CD4-positive, alpha-beta T cell (primary cell): ENCODE data around the gene SLC46A3. TPM values are rescaled to one million over a fixed set of nuclear protein-coding genes. Genes with fewer than 3 reads are reported as not detected.
A peak's percentile ranks its signal among the peaks of the same experiment; 100 is the strongest.

Experiments used
- ATAC-seq: fragments of 200-7000 bp; cut with Tn5 transposase; one replicate; pipeline ENCODE4 v1.10.0; 2022; ENCODE audit warnings: mild to moderate bottlenecking; ENCODE audit not compliant: poor library complexity
- CTCF ChIA-PET: fragments of 350-600 bp; sonication (Branson Sonifier 250); formaldehyde crosslinking; loops from one replicate; lab custom pipeline; 2021; ENCODE audit warnings: antibody characterized with exemption, inconsistent platforms; lab: Charles Lee
- POLR2A ChIA-PET: fragments of 350-600 bp; sonication (Branson Sonifier 250); formaldehyde crosslinking; loops from one replicate; lab custom pipeline; 2021; ENCODE audit warnings: antibody characterized with exemption, inconsistent platforms; lab: Charles Lee
- DNase-seq, 14 experiments: peaks; one replicate each; pipeline ENCODE4 v3.0.0-alpha.2; 2013 to 2020; ENCODE audit warnings: mixed read lengths in 2 of 14
- H3K27ac ChIP-seq, 2 donors: one replicate each; pipeline versions ENCODE4 v1.5.1 to v1.7.0; 2013; ENCODE audit warnings: low read length in 2 of 2, low read depth in 1 of 2, mild to moderate bottlenecking in 1 of 2
- H3K27me3 ChIP-seq, 2 experiments: 1 replicate in 1 of 2; 2 replicates in 1 of 2; pipeline versions ENCODE4 v1.6.1 to v1.7.0; 2013; ENCODE audit warnings: low read length in 2 of 2, control low read depth in 1 of 2, mild to moderate bottlenecking in 1 of 2, moderate library complexity in 1 of 2; ENCODE audit not compliant: insufficient read depth in 2 of 2, control insufficient read depth in 1 of 2
- H3K36me3 ChIP-seq: one replicate; pipeline ENCODE4 v1.6.1; 2013; ENCODE audit warnings: low read length, control low read depth; ENCODE audit not compliant: insufficient read depth
- H3K4me1 ChIP-seq: one replicate; pipeline ENCODE4 v1.6.1; 2013; ENCODE audit warnings: low read length, control low read depth; ENCODE audit not compliant: insufficient read depth
- H3K4me3 ChIP-seq: one replicate; pipeline ENCODE4 v1.5.1; 2013; ENCODE audit warnings: mild to moderate bottlenecking, low read length, moderate library complexity
- H3K9me3 ChIP-seq, 2 experiments: 1 replicate in 1 of 2; 2 replicates in 1 of 2; pipeline versions ENCODE4 v1.6.1 to v1.7.0; 2013; ENCODE audit warnings: low read length in 2 of 2, mild to moderate bottlenecking in 2 of 2, control low read depth in 1 of 2, moderate library complexity in 1 of 2; ENCODE audit not compliant: control insufficient read depth in 1 of 2, insufficient read depth in 1 of 2
- H3K27ac Mint-ChIP-seq: one replicate; pipeline ENCODE4 v1.8.0; 2020; ENCODE audit warnings: mixed read lengths
- H3K27me3 Mint-ChIP-seq: one replicate; pipeline ENCODE4 v1.8.0; 2021; ENCODE audit warnings: mixed read lengths
- H3K36me3 Mint-ChIP-seq: one replicate; pipeline ENCODE4 v1.8.0; 2021; ENCODE audit warnings: low read depth, mixed read lengths
- H3K4me1 Mint-ChIP-seq: one replicate; pipeline ENCODE4 v1.8.0; 2021; ENCODE audit warnings: low read depth, mixed read lengths
- H3K4me3 Mint-ChIP-seq: one replicate; pipeline ENCODE4 v1.8.0; 2020; ENCODE audit warnings: mild to moderate bottlenecking, mixed read lengths
- H3K9me3 Mint-ChIP-seq: one replicate; pipeline ENCODE4 v1.8.0; 2020; ENCODE audit warnings: mixed read lengths
- intact Hi-C, 2 experiments: fragments of 100-400 bp; cut with DNase I in 1 of 2; cut with micrococcal nuclease in 1 of 2; formaldehyde crosslinking; loops; one replicate each; pipeline versions ENCODE4 v1.15.1 to v1.9.0; 2023 to 2025; cut with DNase I, micrococcal nuclease
- total RNA-seq, 174 experiments: library from RNA in 2 of 174; stranded (reverse) in 2 of 174; gene quantifications; one replicate each; pipeline ENCODE4 v1.2.3 and lab custom pipeline; 2021 to 2026
- TF ChIP-seq, protein P1 (sequence below): fragments of 200-600 bp; IDR thresholded peaks from one replicate; pipeline ENCODE4 v1.8.0; 2022; ENCODE audit warnings: antibody characterized with exemption, mild to moderate bottlenecking

SLC46A3 gene
- total RNA-seq, 2 experiments from 2014 or later: 6.3 to 7.4 TPM

DNA sequence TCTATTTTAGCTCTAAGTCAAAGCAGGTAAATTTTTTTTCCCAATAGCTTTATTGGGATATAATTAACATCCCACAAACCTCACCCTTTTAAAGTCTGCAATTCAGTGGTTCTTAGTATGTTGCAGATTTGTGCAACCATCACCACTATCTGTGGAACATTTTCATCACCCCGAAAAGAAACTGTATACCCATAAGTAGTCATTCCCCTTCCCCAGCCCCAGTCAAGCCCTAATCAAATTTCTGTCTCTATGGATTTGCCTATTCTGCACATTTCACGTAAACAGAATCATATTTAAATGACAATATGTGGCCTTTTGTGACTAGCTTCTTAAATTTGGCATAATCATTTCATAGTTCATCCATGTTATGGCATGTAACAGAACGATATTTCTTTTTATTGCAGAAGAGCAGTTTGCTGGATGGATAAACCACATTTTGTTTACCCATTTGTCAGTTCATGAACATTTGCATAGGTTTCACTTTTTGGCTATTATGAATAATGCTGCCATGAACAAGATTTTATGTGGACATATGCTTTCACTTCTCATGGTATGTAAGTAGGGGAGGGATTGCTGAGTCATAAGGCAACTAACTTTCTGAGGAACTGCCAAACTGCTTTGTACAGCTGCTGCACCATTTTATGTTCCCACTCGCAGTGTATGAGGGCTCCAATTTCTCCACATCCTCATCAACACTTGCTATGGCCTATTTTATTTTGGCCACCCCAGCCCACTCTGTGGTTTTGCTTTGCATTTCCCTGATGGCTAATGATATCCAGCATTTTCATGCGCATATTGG lies 10.9 kb downstream of the SLC46A3 start:
- no peak overlapping the region for H3K4me3 Mint-ChIP-seq
- peak in 3 of 14 experiments; percentile 31 to 51 (median 48) for DNase-seq
- H3K9me3 Mint-ChIP-seq: no peaks in the 10 kb centered on the region
- H3K27me3 Mint-ChIP-seq: no peaks in the 10 kb centered on the region
- CTCF ChIA-PET: no interaction called here
- POLR2A ChIA-PET: interaction anchor here (0.9 kb wide), 1 partner anchor 11 kb away, joined by 4 read pairs; the partner anchor contains the start of gene SLC46A3
- Histone ChIP-seq H3K36me3 (peaks cover 40% of the 10 kb centered on the region), H3K9me3 (no peaks in the 10 kb centered on the region), H3K4me3 (no peak overlapping the region), H3K4me1 (no peaks in the 10 kb centered on the region), H3K27ac (no peak overlapping the region), H3K27me3 (no peaks in the 10 kb centered on the region)
- H3K4me1 Mint-ChIP-seq: no peaks in the 10 kb centered on the region
- intact Hi-C loops: no loop called here
- TF ChIP-seq, protein P1, sequence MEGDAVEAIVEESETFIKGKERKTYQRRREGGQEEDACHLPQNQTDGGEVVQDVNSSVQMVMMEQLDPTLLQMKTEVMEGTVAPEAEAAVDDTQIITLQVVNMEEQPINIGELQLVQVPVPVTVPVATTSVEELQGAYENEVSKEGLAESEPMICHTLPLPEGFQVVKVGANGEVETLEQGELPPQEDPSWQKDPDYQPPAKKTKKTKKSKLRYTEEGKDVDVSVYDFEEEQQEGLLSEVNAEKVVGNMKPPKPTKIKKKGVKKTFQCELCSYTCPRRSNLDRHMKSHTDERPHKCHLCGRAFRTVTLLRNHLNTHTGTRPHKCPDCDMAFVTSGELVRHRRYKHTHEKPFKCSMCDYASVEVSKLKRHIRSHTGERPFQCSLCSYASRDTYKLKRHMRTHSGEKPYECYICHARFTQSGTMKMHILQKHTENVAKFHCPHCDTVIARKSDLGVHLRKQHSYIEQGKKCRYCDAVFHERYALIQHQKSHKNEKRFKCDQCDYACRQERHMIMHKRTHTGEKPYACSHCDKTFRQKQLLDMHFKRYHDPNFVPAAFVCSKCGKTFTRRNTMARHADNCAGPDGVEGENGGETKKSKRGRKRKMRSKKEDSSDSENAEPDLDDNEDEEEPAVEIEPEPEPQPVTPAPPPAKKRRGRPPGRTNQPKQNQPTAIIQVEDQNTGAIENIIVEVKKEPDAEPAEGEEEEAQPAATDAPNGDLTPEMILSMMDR: no peak
- peaks cover 88% of the 10 kb centered on the region for H3K36me3 Mint-ChIP-seq
- ATAC-seq: no peak
- no peak overlapping the region for H3K27ac Mint-ChIP-seq

DNA sequence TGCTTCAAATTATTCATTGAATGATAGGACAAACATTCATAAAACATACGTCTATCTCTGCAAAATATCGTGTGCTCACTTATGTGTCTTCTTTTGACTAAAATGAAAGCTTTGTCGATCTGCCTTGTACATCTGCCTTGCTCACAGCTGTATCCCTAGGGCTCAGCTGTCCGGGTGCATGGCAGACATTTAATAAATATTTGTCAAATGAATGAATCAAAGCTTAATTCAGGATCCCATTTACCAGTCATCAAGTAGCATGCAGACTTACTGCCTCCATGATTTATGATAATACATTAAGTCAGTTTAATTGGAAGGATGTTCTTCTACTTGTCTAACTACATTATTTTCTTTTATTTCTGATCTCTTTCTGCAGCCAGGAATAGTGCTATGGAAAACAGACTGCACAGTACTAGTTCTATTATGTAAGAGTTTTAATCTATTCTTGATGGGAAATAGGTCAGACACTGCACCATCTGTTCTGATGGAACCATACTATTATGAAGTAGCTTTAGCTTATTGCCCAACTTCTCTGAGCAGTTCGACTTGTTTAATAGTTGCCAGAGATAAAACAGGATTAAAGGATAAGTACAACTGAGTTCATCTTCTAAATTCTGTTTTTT lies 13.2 kb downstream of the SLC46A3 start:
- Histone ChIP-seq H3K27me3 (no peaks in the 10 kb centered on the region), H3K27ac (no peak overlapping the region), H3K36me3 (peaks cover 52% of the 10 kb centered on the region), H3K4me1 (no peaks in the 10 kb centered on the region), H3K4me3 (no peak overlapping the region), H3K9me3 (no peaks in the 10 kb centered on the region)
- H3K9me3 Mint-ChIP-seq: no peaks in the 10 kb centered on the region
- ChIA-PET CTCF (no interaction called here), POLR2A (no interaction called here)
- TF ChIP-seq, protein P1: no peak
- no peaks in the 10 kb centered on the region for H3K27me3 Mint-ChIP-seq
- H3K36me3 Mint-ChIP-seq: peaks cover 92% of the 10 kb centered on the region
- ATAC-seq (no peak), DNase-seq (no peak)
- H3K4me3 Mint-ChIP-seq: no peak overlapping the region
- H3K4me1 Mint-ChIP-seq: no peaks in the 10 kb centered on the region
- intact Hi-C loops: no loop called here
- no peak overlapping the region for H3K27ac Mint-ChIP-seq

DNA sequence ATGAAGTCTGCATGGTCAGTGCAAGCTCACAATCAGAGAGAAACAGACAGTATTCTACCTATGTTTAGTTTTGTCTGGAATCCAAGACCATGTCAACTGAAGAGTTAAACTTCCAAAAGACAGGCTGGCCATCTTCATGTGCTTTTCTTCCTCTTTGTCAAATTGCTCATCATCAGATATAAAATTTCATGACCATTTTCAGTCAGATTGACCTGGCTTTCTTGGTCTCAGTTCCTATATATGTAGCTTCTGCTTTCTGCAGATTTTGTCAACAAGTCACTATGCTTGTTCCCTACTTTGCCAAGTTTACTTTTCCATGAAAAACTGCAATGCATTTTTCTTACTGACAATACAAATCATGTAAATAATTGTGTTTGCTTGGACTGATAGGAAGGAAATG lies 13.9 kb downstream of the SLC46A3 start:
- no peaks in the 10 kb centered on the region for H3K27me3 Mint-ChIP-seq
- ChIA-PET POLR2A (no interaction called here), CTCF (no interaction called here)
- TF ChIP-seq, protein P1: no peak
- no peak overlapping the region for H3K27ac Mint-ChIP-seq
- no peaks in the 10 kb centered on the region for H3K9me3 Mint-ChIP-seq
- H3K36me3 Mint-ChIP-seq: peaks cover 92% of the 10 kb centered on the region
- Histone ChIP-seq H3K27me3 (no peaks in the 10 kb centered on the region), H3K4me3 (no peak overlapping the region), H3K4me1 (no peaks in the 10 kb centered on the region), H3K9me3 (no peaks in the 10 kb centered on the region), H3K36me3 (peaks cover 53% of the 10 kb centered on the region), H3K27ac (no peak overlapping the region)
- no peaks in the 10 kb centered on the region for H3K4me1 Mint-ChIP-seq
- intact Hi-C loops: no loop called here
- DNase-seq (no peak), ATAC-seq (no peak)
- H3K4me3 Mint-ChIP-seq: no peak overlapping the region
